ENCODE results near the gene PPP1R3F. TPM values are rescaled to one million over a fixed set of nuclear protein-coding genes. Genes with fewer than 3 reads are reported as not detected.

Gene PPP1R3F
- total and polyA plus RNA-seq, 2 donors (not counting 1 experiment from before 2014, with no cell fraction given): 3.7 to 10.2 TPM

DNA sequence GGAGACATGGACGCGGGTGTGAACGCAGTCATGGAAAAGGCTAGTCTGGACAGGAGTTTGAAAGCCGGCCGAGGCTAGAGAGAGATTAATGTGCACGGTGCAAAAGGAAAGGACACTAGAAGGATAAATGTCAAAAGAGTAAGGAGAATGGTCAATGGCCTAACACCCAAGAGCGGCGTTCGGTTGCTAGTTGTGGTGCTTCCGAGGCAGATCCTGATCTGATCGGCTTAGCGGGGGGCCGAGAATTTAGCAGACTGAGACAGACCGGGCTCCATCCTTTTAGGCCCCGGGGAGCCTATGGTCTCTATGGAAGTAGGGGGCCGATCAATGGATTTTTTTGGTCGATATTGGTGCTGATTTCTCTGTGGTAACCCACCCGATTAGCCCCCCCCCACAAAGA, 40.8 kb downstream of the PPP1R3F start:
- Mint-ChIP-seq H3K9me3 (ENCODE audit: insufficient read depth) (no peaks in the 10 kb centered on the region), H3K27ac (peak overlapping the region; percentile 93), H3K27me3 (no peaks in the 10 kb centered on the region), H3K4me1 (peaks cover 19% of the 10 kb centered on the region), H3K4me3 (no peak overlapping the region)
- Histone ChIP-seq H2AFZ (ENCODE audit: insufficient read depth, low read depth, low read length, poor library complexity, severe bottlenecking) (peak overlapping the region; percentile 90), H3K4me2 (replicated peaks; ENCODE audit: low read depth, low read length, poor library complexity, severe bottlenecking) (no peak overlapping the region), H3K79me2 (ENCODE audit: control insufficient read depth, insufficient read depth, low read length) (no peaks in the 10 kb centered on the region), H3K4me3 (ENCODE audit: control extremely low read depth in 1 of 5, extremely low read depth in 1 of 5, insufficient read depth in 1 of 5, low read depth in 2 of 5, low read length in 4 of 5) (no peak overlapping the region), H3K27me3 (replicated peaks in 1 of 4; ENCODE audit: control extremely low read depth in 1 of 4, control insufficient read depth in 3 of 4, insufficient read depth in 4 of 4, low read length in 3 of 4) (no peaks in the 10 kb centered on the region), H4K20me1 (ENCODE audit: control insufficient read depth, insufficient read depth, low read length, poor library complexity, severe bottlenecking) (no peaks in the 10 kb centered on the region), H3K9me3 (ENCODE audit: control extremely low read depth in 1 of 3, control insufficient read depth in 2 of 3, insufficient read depth in 1 of 3, low read length in 2 of 3) (peaks cover 0 to 5% (median 0%) of the 10 kb centered on the region in 3 donors), H3K9ac (ENCODE audit: low read length) (no peak overlapping the region), H3K36me3 (replicated peaks in 1 of 2; ENCODE audit: control extremely low read depth in 1 of 2, control insufficient read depth in 1 of 2, extremely low read depth in 1 of 2, insufficient read depth in 2 of 2, low read length in 1 of 2) (no peaks in the 10 kb centered on the region), H3K4me1 (ENCODE audit: control insufficient read depth in 2 of 2, insufficient read depth in 2 of 2, low read length in 2 of 2) (peaks cover 11 to 20% of the 10 kb centered on the region in 2 donors), H3K27ac (ENCODE audit: low read length in 2 of 2) (no peak overlapping the region)
- DNase-seq (no peak), ATAC-seq (ENCODE audit: low read depth) (no peak)
- ChIA-PET POLR2A (no interaction called here), CTCF (interaction anchor here (0.5 kb wide), 1 partner anchor 15 kb away, joined by 3 read pairs; no protein-coding TSS in a partner anchor)
- WGBS (ENCODE audit: insufficient coverage): 98% methylated on average over 7 of the region's 18 CpGs
- TF ChIP-seq CTCF (IDR thresholded peaks at IDR 0.05): no peak
- no peak for TF ChIP-seq EZH2 (IDR thresholded peaks at IDR 0.05; ENCODE audit: borderline replicate concordance, insufficient read depth, low read depth, low read length, poor library complexity, severe bottlenecking)
- intact Hi-C loops (cut with micrococcal nuclease): no loop called here

GRCh38 chrX:49312176-49312575, 42.6 kb downstream of the PPP1R3F start:
- peaks cover 19% of the 10 kb centered on the region for H3K4me1 Mint-ChIP-seq
- WGBS (ENCODE audit: insufficient coverage): 100% methylated on average over 1 of the region's 2 CpGs
- H3K4me3 ChIP-seq (ENCODE audit: control extremely low read depth in 1 of 5, extremely low read depth in 1 of 5, insufficient read depth in 1 of 5, low read depth in 2 of 5, low read length in 4 of 5): no peak overlapping the region
- H3K27me3 ChIP-seq (replicated peaks in 1 of 4; ENCODE audit: control extremely low read depth in 1 of 4, control insufficient read depth in 3 of 4, insufficient read depth in 4 of 4, low read length in 3 of 4): no peaks in the 10 kb centered on the region
- H4K20me1 ChIP-seq (ENCODE audit: control insufficient read depth, insufficient read depth, low read length, poor library complexity, severe bottlenecking): no peaks in the 10 kb centered on the region
- no peak for TF ChIP-seq EZH2 (IDR thresholded peaks at IDR 0.05; ENCODE audit: borderline replicate concordance, insufficient read depth, low read depth, low read length, poor library complexity, severe bottlenecking)
- no peak for TF ChIP-seq CTCF (IDR thresholded peaks at IDR 0.05)
- H3K9me3 Mint-ChIP-seq (ENCODE audit: insufficient read depth): no peaks in the 10 kb centered on the region
- ChIA-PET CTCF (no interaction called here), POLR2A (no interaction called here)
- no peak overlapping the region for H3K27ac ChIP-seq (ENCODE audit: low read length in 2 of 2)
- no peak overlapping the region for H3K4me3 Mint-ChIP-seq
- H3K4me1 ChIP-seq (ENCODE audit: control insufficient read depth in 2 of 2, insufficient read depth in 2 of 2, low read length in 2 of 2): peaks cover 11 to 20% of the 10 kb centered on the region in 2 donors
- intact Hi-C loops (cut with micrococcal nuclease): no loop called here
- H3K9me3 ChIP-seq (ENCODE audit: control extremely low read depth in 1 of 3, control insufficient read depth in 2 of 3, insufficient read depth in 1 of 3, low read length in 2 of 3): peaks cover 0 to 5% (median 0%) of the 10 kb centered on the region in 3 donors
- H3K4me2 ChIP-seq (replicated peaks; ENCODE audit: low read depth, low read length, poor library complexity, severe bottlenecking): no peak overlapping the region
- H3K79me2 ChIP-seq (ENCODE audit: control insufficient read depth, insufficient read depth, low read length): no peaks in the 10 kb centered on the region
- H3K36me3 ChIP-seq (replicated peaks in 1 of 2; ENCODE audit: control extremely low read depth in 1 of 2, control insufficient read depth in 1 of 2, extremely low read depth in 1 of 2, insufficient read depth in 2 of 2, low read length in 1 of 2): no peaks in the 10 kb centered on the region
- H3K9ac ChIP-seq (ENCODE audit: low read length): no peak overlapping the region
- no peak overlapping the region for H2AFZ ChIP-seq (ENCODE audit: insufficient read depth, low read depth, low read length, poor library complexity, severe bottlenecking)
- H3K27ac Mint-ChIP-seq: no peak overlapping the region
- ATAC-seq (ENCODE audit: low read depth): no peak
- no peaks in the 10 kb centered on the region for H3K27me3 Mint-ChIP-seq
- DNase-seq: no peak

Data from B cell (primary cell).